Measurements from ENCODE around the gene CENPX. TPM values are rescaled to one million over a fixed set of nuclear protein-coding genes. Genes with fewer than 3 reads are reported as not detected.

Gene CENPX
- total RNA-seq, 4 donors from 2014 or later: 46.0 to 74.0 (median 57.5) TPM

DNA sequence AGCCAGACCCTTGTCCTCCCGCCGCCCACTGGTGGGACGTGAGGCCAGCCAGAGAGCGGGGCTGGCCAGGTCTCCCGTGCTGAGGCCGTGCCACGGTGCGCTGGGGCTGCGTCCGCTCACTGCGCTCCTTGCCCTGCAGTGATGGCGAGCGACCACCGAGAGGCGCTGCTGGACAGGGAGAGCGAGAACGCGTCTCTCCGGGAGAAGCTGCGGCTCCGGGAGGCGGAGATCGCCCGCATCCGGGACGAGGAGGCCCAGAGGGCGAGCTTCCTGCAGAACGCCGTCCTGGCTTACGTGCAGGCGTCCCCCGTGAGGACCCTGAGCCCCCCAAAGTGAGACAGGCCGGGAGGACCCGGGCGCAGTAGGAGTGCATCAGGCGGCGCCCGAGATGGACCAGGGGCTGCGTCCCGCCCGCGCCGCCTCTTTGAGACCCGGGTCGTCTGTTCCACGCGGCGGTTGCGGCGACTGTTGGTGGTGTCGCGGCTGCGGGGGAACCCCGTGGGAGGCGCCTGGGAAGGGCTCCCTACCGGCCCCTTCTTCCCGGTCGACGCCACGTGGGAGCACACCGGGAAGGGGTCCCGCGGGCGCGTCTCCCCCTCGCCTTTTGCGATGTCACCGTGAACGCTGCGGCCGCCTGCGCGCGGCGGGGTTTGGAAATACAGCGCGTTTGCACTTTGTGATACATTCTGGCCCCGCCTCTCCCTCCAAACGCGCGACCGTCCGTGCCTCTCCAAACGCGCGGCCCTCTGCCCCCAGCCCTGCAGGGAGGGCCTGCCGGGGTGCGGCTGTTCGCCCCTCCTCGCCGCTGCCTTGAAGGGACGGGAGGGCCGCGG, 8.0 kb upstream of the CENPX start:
- TF ChIP-seq, protein P1, sequence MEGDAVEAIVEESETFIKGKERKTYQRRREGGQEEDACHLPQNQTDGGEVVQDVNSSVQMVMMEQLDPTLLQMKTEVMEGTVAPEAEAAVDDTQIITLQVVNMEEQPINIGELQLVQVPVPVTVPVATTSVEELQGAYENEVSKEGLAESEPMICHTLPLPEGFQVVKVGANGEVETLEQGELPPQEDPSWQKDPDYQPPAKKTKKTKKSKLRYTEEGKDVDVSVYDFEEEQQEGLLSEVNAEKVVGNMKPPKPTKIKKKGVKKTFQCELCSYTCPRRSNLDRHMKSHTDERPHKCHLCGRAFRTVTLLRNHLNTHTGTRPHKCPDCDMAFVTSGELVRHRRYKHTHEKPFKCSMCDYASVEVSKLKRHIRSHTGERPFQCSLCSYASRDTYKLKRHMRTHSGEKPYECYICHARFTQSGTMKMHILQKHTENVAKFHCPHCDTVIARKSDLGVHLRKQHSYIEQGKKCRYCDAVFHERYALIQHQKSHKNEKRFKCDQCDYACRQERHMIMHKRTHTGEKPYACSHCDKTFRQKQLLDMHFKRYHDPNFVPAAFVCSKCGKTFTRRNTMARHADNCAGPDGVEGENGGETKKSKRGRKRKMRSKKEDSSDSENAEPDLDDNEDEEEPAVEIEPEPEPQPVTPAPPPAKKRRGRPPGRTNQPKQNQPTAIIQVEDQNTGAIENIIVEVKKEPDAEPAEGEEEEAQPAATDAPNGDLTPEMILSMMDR (IDR thresholded peaks at IDR 0.05; ENCODE audit: low read depth): no peak

DNA sequence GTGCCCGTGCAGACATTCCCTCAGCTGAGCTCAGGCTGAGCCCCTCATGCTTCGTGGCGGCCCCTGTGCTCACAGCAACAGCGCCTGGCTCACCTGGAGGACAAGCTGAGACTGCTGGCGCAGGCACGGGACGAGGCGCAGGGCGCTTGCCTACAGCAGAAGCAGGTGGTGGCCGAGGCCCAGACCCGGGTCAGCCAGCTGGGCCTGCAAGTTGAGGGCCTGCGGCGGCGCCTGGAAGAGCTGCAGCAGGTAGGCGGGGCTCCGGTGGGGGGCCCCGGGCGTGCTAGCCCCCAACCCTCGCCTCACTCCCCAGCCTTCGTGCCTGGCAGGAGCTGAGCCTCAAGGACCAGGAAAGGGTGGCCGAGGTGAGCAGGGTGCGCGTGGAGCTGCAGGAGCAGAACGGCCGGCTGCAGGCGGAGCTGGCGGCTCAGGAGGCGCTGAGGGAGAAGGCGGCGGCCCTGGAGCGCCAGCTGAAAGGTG, 7.4 kb upstream of the CENPX start:
- TF ChIP-seq, protein P1 (IDR thresholded peaks at IDR 0.05; ENCODE audit: low read depth): no peak

DNA sequence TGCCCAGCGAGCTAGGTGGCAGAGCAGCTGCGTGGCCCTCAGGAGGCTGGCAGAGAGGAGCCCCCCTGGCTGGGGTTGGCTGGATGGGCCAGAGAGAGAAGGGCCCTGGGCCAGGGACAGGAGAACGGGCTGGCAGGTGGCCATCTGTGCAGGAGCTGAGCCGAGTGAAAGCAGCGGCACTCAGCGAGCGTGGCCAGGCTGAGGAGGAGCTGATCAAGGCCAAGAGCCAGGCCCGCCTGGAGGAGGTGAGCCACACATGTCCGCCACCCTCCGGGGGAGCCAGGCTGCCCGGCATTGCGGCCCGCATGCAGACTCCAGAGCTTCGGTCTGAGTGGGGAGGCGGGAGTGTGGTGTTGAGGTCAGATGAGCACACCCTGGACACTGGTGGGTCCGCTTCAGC, 6.7 kb upstream of the CENPX start:
- TF ChIP-seq, protein P1 (IDR thresholded peaks at IDR 0.05; ENCODE audit: low read depth): no peak

DNA sequence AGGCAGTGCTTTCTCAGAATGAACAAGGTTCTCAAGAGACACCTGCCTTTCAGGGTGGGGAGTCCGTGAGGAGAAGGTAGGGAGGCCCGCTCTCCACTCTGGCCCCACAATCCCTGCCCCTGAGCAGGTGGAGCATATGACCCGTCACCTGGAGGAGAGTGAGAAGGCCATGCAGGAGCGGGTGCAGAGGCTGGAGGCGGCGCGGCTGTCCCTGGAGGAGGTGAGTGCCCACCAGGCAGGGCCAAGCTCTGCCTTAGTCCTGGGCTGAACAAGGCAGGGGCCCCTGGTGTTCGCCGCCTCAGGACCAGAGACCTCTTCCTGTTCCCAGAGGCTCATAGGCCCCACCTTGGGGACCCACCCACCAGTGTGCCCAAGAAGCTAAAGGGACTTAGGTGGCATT, 6.3 kb upstream of the CENPX start:
- TF ChIP-seq, protein P1 (IDR thresholded peaks at IDR 0.05; ENCODE audit: low read depth): no peak

DNA sequence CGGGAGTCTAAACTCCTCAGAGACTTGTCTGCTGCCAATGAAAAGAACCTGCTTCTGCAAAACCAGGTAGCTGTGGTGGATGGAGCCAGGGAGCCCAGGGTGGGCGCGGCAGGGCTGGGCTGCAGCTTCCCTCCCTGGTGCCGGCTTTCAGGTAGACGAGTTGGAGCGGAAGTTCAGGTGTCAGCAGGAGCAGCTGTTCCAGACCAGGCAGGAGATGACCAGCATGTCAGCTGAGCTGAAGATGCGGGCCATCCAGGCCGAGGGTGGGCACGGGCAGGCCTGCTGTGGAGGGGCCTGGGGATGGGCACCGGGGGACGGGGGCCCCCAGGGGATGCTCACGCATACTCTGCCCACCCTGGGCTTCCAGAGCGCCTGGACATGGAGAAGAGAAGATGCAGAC, 5.6 kb upstream of the CENPX start:
- TF ChIP-seq, protein P1 (IDR thresholded peaks at IDR 0.05; ENCODE audit: low read depth): no peak

DNA sequence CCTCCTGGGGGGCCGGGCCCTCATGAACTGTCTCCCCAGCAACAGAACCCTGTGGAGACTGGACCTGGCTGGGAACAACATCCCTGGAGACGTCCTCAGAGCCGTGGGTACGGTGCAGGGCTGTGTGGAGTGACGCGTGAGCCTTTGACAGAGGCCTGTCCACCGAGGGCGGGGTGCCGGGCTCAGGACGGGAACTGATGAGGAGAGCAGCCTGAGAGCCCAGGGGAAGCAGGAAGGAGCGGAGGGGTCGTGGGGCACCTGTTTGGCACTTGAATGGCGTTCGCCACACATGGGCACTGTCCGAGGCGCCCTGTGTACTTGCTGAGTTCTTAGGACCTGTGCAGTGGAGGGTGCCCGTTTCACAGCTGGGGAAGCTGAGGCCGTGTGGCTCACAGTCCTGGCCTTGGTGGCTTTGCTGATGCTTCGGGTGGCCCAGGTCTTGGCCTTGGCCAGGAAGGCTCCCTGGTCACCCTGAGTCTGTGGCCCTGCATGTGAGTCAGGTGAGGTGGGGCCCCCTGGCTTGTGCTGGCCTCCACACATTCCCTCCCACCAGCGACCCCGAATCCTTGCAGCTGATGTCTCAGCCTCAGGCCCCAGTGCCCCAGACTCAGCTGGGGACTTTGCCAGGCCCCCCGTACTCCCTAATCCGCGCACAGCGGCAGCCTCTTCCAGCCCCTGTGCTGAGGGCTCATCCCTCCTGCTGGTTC, 2.9 kb upstream of the CENPX start:
- TF ChIP-seq, protein P1 (IDR thresholded peaks at IDR 0.05; ENCODE audit: low read depth): no peak

DNA sequence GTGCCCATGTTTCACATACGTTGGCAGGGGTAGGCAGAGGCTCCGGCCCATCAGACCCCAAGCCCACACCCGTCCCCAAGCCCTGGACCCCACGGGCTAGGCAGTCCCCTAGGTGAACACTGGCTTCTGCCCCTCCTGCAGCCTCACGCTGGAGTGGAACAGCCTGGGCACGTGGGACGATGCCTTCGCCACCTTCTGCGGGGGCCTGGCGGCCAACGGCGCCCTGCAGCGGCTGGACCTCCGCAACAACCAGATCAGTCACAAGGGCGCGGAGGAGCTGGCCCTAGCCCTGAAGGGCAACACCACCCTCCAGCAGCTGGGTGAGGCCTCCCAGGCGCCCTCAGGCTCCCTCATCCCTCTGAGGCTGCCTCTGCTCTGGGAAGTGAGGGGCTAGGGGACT, 2.2 kb upstream of the CENPX start:
- TF ChIP-seq, protein P1 (IDR thresholded peaks at IDR 0.05; ENCODE audit: low read depth): no peak
